HG03196 (cell line): Measurements from ENCODE around the gene ITGA2B.
"Not testable (repeated sequence)": the region's sequence is repeated elsewhere in the genome, so short reads cannot be mapped to it uniquely, and the experiment has no call there.

Source experiments
- ATAC-seq: cut with Tn5 transposase; IDR thresholded peaks from one replicate; pipeline ENCODE4 v1.9.1; 2021; ENCODE audit not compliant: unreplicated experiment

Gene ITGA2B

GRCh38 chr17:44369414-44370023 is 19.9 kb downstream of the ITGA2B start:
- not testable (repeated sequence) for ATAC-seq

GRCh38 chr17:44368391-44369243 is 20.8 kb downstream of the ITGA2B start:
- not testable (repeated sequence) for ATAC-seq

- no peak for ATAC-seq
Observed at GRCh38 chr17:44367231-44367979, 22.0 kb downstream of the ITGA2B start.

GRCh38 chr17:44365051-44365450 is 24.4 kb downstream of the ITGA2B start:
- ATAC-seq = not testable (repeated sequence)

- no peak for ATAC-seq
Observed at GRCh38 chr17:44363613-44364159, 25.8 kb downstream of the ITGA2B start, which contains the start of gene FAM171A2. Gene FAM171A2 (minus strand): TSS chr17:44363853. CDS start chr17:44363714, 139 bp downstream.

- ATAC-seq = no peak
Observed at GRCh38 chr17:44362949-44363612, 26.4 kb downstream of the ITGA2B start.

GRCh38 chr17:44362459-44362948 is 26.9 kb downstream of the ITGA2B start:
- ATAC-seq = no peak

- ATAC-seq = no peak
Observed at GRCh38 chr17:44361292-44362260, 27.9 kb downstream of the ITGA2B start.

GRCh38 chr17:44360826-44361225 is 28.6 kb downstream of the ITGA2B start:
- no peak for ATAC-seq

- ATAC-seq = no peak
Observed at GRCh38 chr17:44360144-44360533, 29.3 kb downstream of the ITGA2B start.

- no peak for ATAC-seq
Observed at GRCh38 chr17:44359458-44360143, 29.8 kb downstream of the ITGA2B start.

GRCh38 chr17:44359006-44359405 is 30.4 kb downstream of the ITGA2B start:
- ATAC-seq = no peak

- no peak for ATAC-seq
Observed at GRCh38 chr17:44358066-44358465, 31.4 kb downstream of the ITGA2B start.

- ATAC-seq = no peak
Observed at GRCh38 chr17:44356241-44356640, 33.2 kb downstream of the ITGA2B start.

GRCh38 chr17:44355642-44356099 is 33.8 kb downstream of the ITGA2B start:
- no peak for ATAC-seq

- no peak for ATAC-seq
Observed at GRCh38 chr17:44354582-44355561, 34.6 kb downstream of the ITGA2B start.

GRCh38 chr17:44353672-44354331 is 35.6 kb downstream of the ITGA2B start:
- ATAC-seq = no peak
